ENCODE data around the gene GOLPH3. TPM values are rescaled to one million over a fixed set of nuclear protein-coding genes. Genes with fewer than 3 reads are reported as not detected.

Gene GOLPH3
- total RNA-seq, 1 donor from 2014 or later = 69.7 TPM

Small RNA genes within 50 kb of the gene (small RNA-seq; reads per million reads assigned to genes)
- not detected for gene RF00019

Other genes starting within 250 kb of the GOLPH3 start
- gene MTMR12, start 138.6 kb upstream of the GOLPH3 start, total RNA-seq = 23.2 TPM